Endothelial cell of umbilical vein (primary cell): ENCODE results near the gene CBLN1. TPM values are rescaled to one million over a fixed set of nuclear protein-coding genes. Genes with fewer than 3 reads are reported as not detected.

Source experiments
- BruUV-seq: library from RNA; stranded (reverse); fragments of 400-500 nt; replicated peaks from 2 replicates; lab custom pipeline; 2021; lab: Mats Ljungman, UMichigan
- CTCF ChIA-PET: fragments of 300-600, 350-600 bp; sonication (Branson Sonifier 250); formaldehyde crosslinking; loops from one replicate; lab custom pipeline; 2021; ENCODE audit warnings: antibody characterized with exemption, inconsistent platforms; lab: Charles Lee
- POLR2A ChIA-PET: fragments of 300-600, 350-600 bp; sonication (Branson Sonifier 250); formaldehyde crosslinking; loops from one replicate; lab custom pipeline; 2021; ENCODE audit warnings: antibody characterized with exemption, inconsistent platforms; lab: Charles Lee
- DNase-seq: peaks from one replicate; pipeline ENCODE4 v3.0.0-alpha.2; 2011; ENCODE audit warnings: low read depth, low spot score
- FAIRE-seq: peaks from 2 replicates; lab custom pipeline; 2011; peaks lifted over from hg19 to GRCh38; lab: Jason Lieb, UNC
- H2AFZ ChIP-seq: 2 replicates; pipeline ENCODE4 v1.6.0; 2012; ENCODE audit warnings: low read depth, low read length, control low read depth, inconsistent platforms
- H3K27ac ChIP-seq: 2 replicates; pipeline ENCODE4 v1.5.1; 2011; ENCODE audit warnings: low read depth, mild to moderate bottlenecking, control low read depth, low read length, moderate library complexity; ENCODE audit not compliant: insufficient read depth
- H3K27me3 ChIP-seq, 2 experiments: 2 replicates each; pipeline versions ENCODE4 v1.6.0 to v1.6.1; 2011; ENCODE audit warnings: low read length in 2 of 2, mixed read lengths in 1 of 2; ENCODE audit not compliant: control insufficient read depth in 2 of 2, insufficient read depth in 2 of 2
- H3K36me3 ChIP-seq, 2 experiments: 2 replicates in 1 of 2; 3 replicates in 1 of 2; pipeline ENCODE4 v1.5.1; 2011; ENCODE audit warnings: low read length in 2 of 2, mild to moderate bottlenecking in 1 of 2, moderate library complexity in 1 of 2; ENCODE audit not compliant: control insufficient read depth in 2 of 2, insufficient read depth in 2 of 2; ENCODE audit errors: extremely low read depth in 1 of 2
- H3K4me1 ChIP-seq: 3 replicates; pipeline ENCODE4 v1.5.1; 2011; ENCODE audit warnings: mild to moderate bottlenecking, low read length; ENCODE audit not compliant: control insufficient read depth, insufficient read depth; ENCODE audit errors: extremely low read depth
- H3K4me2 ChIP-seq: 2 replicates; pipeline ENCODE4 v1.6.1; 2011; ENCODE audit warnings: low read length, control low read depth, mixed read lengths; ENCODE audit not compliant: insufficient read depth
- H3K4me3 ChIP-seq, 3 experiments: fragments of 200-600 bp in 1 of 3; sonication (generic), shearing (Covaris generic) in 1 of 3; replicated peaks in 1 of 3; 2 replicates each; pipeline ENCODE4 v1.5.1; 2011 to 2016; ENCODE audit warnings: control low read depth in 3 of 3, low read length in 3 of 3, mild to moderate bottlenecking in 2 of 3, inconsistent platforms in 1 of 3, low read depth in 1 of 3, moderate library complexity in 1 of 3; ENCODE audit not compliant: insufficient read depth in 1 of 3
- H3K79me2 ChIP-seq: 2 replicates; pipeline ENCODE4 v1.6.0; 2012; ENCODE audit warnings: low read length, inconsistent platforms; ENCODE audit not compliant: control insufficient read depth, insufficient read depth
- H3K9ac ChIP-seq: replicated peaks from 2 replicates; pipeline ENCODE3; 2011; ENCODE audit warnings: low read length, control low read depth; ENCODE audit not compliant: insufficient read depth; ENCODE audit errors: extremely low read depth
- H3K9me1 ChIP-seq: replicated peaks from 3 replicates; pipeline ENCODE4 v1.6.0; 2011; ENCODE audit warnings: mild to moderate bottlenecking, low read length; ENCODE audit not compliant: control insufficient read depth, insufficient read depth; ENCODE audit errors: extremely low read depth
- H3K9me3 ChIP-seq: replicated peaks from 2 replicates; pipeline ENCODE4 v1.5.1; 2012; ENCODE audit warnings: low read length, inconsistent platforms; ENCODE audit not compliant: control insufficient read depth, insufficient read depth
- H4K20me1 ChIP-seq: replicated peaks from 2 replicates; pipeline ENCODE3; 2011; ENCODE audit warnings: mild to moderate bottlenecking, low read length; ENCODE audit not compliant: control insufficient read depth, insufficient read depth; ENCODE audit errors: extremely low read depth
- EZH2 ChIP-seq: IDR thresholded peaks from 2 replicates; pipeline ENCODE4 v1.6.1; 2012; ENCODE audit warnings: borderline replicate concordance, low read depth, mild to moderate bottlenecking, moderate library complexity, low read length, inconsistent platforms; ENCODE audit not compliant: severe bottlenecking
- MYC ChIP-seq: IDR thresholded peaks from one replicate; pipeline ENCODE4 v1.6.1; 2011; ENCODE audit warnings: mild to moderate bottlenecking, low read depth, low read length
- POLR2A ChIP-seq: IDR thresholded peaks from 2 replicates; pipeline ENCODE4 v1.6.1; 2012; ENCODE audit warnings: low read depth, mild to moderate bottlenecking, control low read depth, low read length
- POLR2AphosphoS5 ChIP-seq: IDR thresholded peaks from 2 replicates; pipeline ENCODE4 v1.6.1; 2012; ENCODE audit warnings: low read depth, mild to moderate bottlenecking, control low read depth, low read length, moderate library complexity; ENCODE audit not compliant: insufficient read depth
- dilution Hi-C: fragments of 300-500 bp; cut with MboI; formaldehyde crosslinking; loops from one replicate; pipeline ENCODE4 v1.15.0; 2019; ENCODE audit warnings: low sequenced_read_pairs; ENCODE audit not compliant: extremely low pct_ligation_motif_present
- intact Hi-C: fragments of 100-400 bp; cut with micrococcal nuclease; formaldehyde crosslinking; loops from one replicate; pipeline ENCODE4 v1.10.0; 2022
- polyA plus RNA-seq, 4 experiments: library from polyadenylated mRNA; depleted of rRNA in 3 of 4; stranded (reverse) in 3 of 4; unstranded in 1 of 4; fragments of >200 nt; gene quantifications; 2 replicates each; pipeline versions ENCODE4 v1.2.1 to v1.2.3, GENCODE V29; 2011 to 2012; ENCODE audit warnings: missing spikeins in 1 of 4
- total RNA-seq: library from RNA; stranded (reverse); gene quantifications from 2 replicates; pipeline ENCODE4 v1.2.3, GENCODE V29; 2021

The CBLN1 gene
- total and polyA plus RNA-seq, 2 donors (not counting 3 experiments of a cell fraction or from before 2014, with no cell fraction given), result not detected

DNA sequence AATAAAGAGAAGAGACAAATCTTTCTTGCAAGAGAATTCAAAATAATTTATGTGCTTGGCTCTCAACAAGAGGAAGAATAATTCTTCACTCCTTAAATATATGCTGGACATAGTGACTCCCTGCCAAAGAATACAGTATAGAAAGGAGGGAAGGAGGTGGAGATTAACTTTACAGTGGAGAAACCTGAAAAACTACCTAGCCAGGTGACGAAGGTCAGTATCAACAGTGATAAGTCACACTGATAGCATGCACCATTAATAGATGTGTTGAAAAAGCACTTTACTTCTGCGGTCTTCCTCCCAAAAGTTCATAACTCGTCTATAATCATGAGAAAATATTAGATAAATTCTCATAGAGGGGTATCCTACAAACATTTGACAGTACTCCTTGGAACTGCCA lies 21.4 kb downstream of the CBLN1 start:
- no peaks in the 10 kb centered on the region for H3K79me2 ChIP-seq
- no peak for DNase-seq
- no peak overlapping the region for H3K27ac ChIP-seq
- H3K27me3 ChIP-seq, result no peaks in the 10 kb centered on the region
- no peak for TF ChIP-seq POLR2A
- POLR2A ChIA-PET, result no interaction called here
- no peaks in the 10 kb centered on the region for H3K4me1 ChIP-seq
- H3K9me1 ChIP-seq, result no peaks in the 10 kb centered on the region
- no peaks in the 10 kb centered on the region for H4K20me1 ChIP-seq
- no TSS peak for BruUV-seq
- H3K9me3 ChIP-seq, result no peaks in the 10 kb centered on the region
- H2AFZ ChIP-seq, result no peak overlapping the region
- dilution Hi-C loops (no loop called here), intact Hi-C loops (no loop called here)
- no peak for FAIRE-seq
- CTCF ChIA-PET, result no interaction called here
- no peak overlapping the region for H3K4me2 ChIP-seq
- H3K36me3 ChIP-seq, result no peaks in the 10 kb centered on the region
- no peak overlapping the region for H3K9ac ChIP-seq
- H3K4me3 ChIP-seq, result no peak overlapping the region

DNA sequence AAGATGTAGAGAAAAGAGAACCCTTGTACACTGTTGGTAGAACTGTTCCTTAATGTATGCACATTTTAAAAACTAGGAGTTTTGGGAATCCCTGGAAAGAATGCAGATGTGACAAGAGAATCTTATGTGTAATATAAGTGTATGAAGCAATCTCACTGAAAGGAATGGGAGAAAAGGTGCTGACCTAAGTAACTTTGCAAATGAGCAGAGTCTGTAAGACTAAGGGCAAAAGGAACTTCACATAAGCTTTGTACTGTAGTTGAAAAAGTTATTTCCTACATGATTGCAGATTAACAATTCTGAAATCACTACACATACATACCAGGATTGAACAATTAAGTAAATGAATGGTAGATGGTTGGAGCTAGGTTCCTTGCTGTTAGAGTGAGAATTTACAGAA lies 22.3 kb downstream of the CBLN1 start:
- Histone ChIP-seq H3K27ac (no peak overlapping the region), H3K9me1 (no peaks in the 10 kb centered on the region), H3K36me3 (no peaks in the 10 kb centered on the region), H3K79me2 (no peaks in the 10 kb centered on the region), H3K4me1 (no peaks in the 10 kb centered on the region), H2AFZ (no peak overlapping the region), H3K4me3 (no peak overlapping the region), H4K20me1 (no peaks in the 10 kb centered on the region), H3K9me3 (no peaks in the 10 kb centered on the region), H3K27me3 (no peaks in the 10 kb centered on the region), H3K4me2 (no peak overlapping the region), H3K9ac (no peak overlapping the region)
- dilution Hi-C loops (no loop called here), intact Hi-C loops (no loop called here)
- CTCF ChIA-PET, result no interaction called here
- DNase-seq (no peak), FAIRE-seq (no peak)
- TF ChIP-seq POLR2AphosphoS5 (no peak), MYC (no peak), EZH2 (no peak)
- POLR2A ChIA-PET, result no interaction called here
- BruUV-seq, result no TSS peak
